CD4-positive, alpha-beta T cell treated with Interleukin-17A for 1 hour (primary cell): Measurements from ENCODE around the gene NRXN2.
A peak's percentile ranks its signal among the peaks of the same experiment; 100 is the strongest.

Source experiments
- DNase-seq: peaks from one replicate; pipeline ENCODE4 v3.0.0-alpha.2; 2020

Gene NRXN2

GRCh38 chr11:64742889-64743590 lies 20.0 kb upstream of the NRXN2 start:
- DNase-seq: peak; percentile 76

- DNase-seq: no peak
Observed at GRCh38 chr11:64742087-64742888, 19.3 kb upstream of the NRXN2 start.

- DNase-seq: no peak
Observed at GRCh38 chr11:64741375-64742086, 18.5 kb upstream of the NRXN2 start.

GRCh38 chr11:64739871-64740270 lies 16.9 kb upstream of the NRXN2 start:
- DNase-seq: no peak

- DNase-seq: no peak
Observed at GRCh38 chr11:64736654-64737053, 13.7 kb upstream of the NRXN2 start.

GRCh38 chr11:64735725-64736259 lies 12.8 kb upstream of the NRXN2 start:
- no peak for DNase-seq

- no peak for DNase-seq
Observed at GRCh38 chr11:64734811-64735724, 12.1 kb upstream of the NRXN2 start.

GRCh38 chr11:64731601-64732000 lies 8.6 kb upstream of the NRXN2 start:
- DNase-seq: no peak

- DNase-seq: no peak
Observed at GRCh38 chr11:64729851-64730382, 6.9 kb upstream of the NRXN2 start.

GRCh38 chr11:64728757-64729365 lies 5.9 kb upstream of the NRXN2 start:
- no peak for DNase-seq

GRCh38 chr11:64726867-64727530 lies 4.0 kb upstream of the NRXN2 start:
- DNase-seq: no peak

- no peak for DNase-seq
Observed at GRCh38 chr11:64726211-64726641, 3.2 kb upstream of the NRXN2 start.

- no peak for DNase-seq
Observed at GRCh38 chr11:64724863-64725532, 2.0 kb upstream of the NRXN2 start.

GRCh38 chr11:64723907-64724862 lies 1.2 kb upstream of the NRXN2 start:
- no peak for DNase-seq

- no peak for DNase-seq
Observed at GRCh38 chr11:64722141-64723065, 594 bp downstream of the NRXN2 start.

- no peak for DNase-seq
Observed at GRCh38 chr11:64721359-64721699, 1.7 kb downstream of the NRXN2 start.

- DNase-seq: no peak
Observed at GRCh38 chr11:64720640-64721358, 2.2 kb downstream of the NRXN2 start.
